Forelimb muscle (tissue), 1 donor: ENCODE data around the gene GPC1. TPM values are rescaled to one million over a fixed set of nuclear protein-coding genes. Genes with fewer than 3 reads are reported as not detected.

ENCODE experiments used
- DNase-seq: peaks from one replicate; pipeline ENCODE4 v3.0.0-alpha.2; 2013; ENCODE audit warnings: low read depth
- polyA plus RNA-seq: library from polyadenylated mRNA; unstranded; fragments of 120-200 nt; gene quantifications from one replicate; pipeline ENCODE4 v1.2.1, GENCODE V29; 2013; ENCODE audit not compliant: insufficient read length

GPC1 gene
- polyA plus RNA-seq, 1 donor = 97.8 TPM

DNA sequence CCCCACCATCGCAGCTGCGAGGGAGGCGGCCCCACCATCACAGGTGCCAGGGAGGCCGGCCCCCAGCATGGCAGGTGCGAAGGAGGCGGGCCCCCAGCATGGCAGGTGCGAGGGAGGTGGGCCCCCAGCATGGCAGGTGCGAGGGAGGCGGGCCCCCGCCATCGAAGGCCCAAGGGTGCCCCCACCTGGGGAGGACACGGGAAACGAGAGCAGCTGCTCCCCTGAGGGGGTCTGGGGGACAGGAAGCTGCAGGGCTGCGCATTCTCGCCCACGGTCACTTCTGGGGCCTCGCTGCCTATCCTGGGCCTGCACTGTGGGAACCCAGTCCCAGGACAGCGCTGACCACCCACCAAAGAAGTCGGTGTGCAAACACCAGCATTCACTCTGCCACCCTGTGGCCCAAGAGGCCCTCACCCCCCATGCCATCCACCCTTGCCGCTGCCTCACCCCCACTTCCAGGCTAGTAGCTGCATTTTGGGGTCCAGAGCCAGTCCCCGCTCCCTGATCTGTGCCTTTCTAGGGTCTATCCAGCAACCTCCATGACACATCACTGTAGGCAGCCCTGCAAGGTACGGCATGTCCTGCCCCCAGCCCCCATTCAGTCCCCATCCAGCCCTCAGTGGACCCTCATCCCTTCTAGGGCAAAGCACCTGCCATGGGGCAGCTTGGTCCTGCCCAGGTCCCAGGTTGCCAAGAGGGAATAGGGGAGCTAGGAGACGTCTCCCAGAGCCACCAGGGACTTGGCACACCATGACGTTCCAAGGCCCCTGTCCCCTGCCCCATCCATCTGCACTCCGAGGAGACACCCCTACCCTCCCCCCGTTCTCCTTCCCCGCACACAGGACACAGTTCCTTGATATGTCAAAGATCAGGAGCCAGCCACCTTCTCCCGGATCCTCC lies 24.0 kb upstream of the GPC1 start:
- DNase-seq = no peak

DNA sequence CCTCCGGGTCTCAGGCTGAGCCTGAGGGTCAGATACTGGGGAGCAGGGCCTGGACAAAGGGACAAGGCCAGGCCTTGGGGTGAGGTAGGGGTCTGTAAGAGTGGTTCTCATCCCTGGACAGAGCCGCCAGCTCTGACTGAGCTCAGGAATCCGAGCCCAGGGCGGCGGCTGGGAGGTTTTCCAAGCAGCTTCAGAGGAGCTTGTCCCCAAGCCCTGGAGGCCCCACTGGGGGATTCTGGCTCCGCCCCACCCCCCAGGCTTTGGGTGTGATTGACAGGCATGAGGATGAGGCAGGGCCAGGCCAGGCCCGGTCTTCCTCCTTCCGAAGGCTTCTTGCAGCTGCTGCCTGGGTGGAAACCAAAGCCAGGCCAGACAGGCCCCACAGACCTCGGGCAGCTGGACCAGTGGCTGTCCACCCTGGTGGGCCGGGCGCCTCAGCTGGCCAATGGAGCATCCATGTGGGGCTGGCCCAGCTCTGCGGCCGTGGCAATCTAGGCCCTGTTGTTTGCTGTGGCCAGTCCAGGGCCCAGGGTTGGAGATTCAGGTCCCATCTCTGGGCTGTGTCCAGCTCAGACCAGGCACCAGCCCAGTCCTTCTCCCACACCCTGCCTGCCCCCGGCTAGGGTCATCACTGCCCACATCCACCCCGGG lies 23.1 kb upstream of the GPC1 start:
- no peak for DNase-seq

DNA sequence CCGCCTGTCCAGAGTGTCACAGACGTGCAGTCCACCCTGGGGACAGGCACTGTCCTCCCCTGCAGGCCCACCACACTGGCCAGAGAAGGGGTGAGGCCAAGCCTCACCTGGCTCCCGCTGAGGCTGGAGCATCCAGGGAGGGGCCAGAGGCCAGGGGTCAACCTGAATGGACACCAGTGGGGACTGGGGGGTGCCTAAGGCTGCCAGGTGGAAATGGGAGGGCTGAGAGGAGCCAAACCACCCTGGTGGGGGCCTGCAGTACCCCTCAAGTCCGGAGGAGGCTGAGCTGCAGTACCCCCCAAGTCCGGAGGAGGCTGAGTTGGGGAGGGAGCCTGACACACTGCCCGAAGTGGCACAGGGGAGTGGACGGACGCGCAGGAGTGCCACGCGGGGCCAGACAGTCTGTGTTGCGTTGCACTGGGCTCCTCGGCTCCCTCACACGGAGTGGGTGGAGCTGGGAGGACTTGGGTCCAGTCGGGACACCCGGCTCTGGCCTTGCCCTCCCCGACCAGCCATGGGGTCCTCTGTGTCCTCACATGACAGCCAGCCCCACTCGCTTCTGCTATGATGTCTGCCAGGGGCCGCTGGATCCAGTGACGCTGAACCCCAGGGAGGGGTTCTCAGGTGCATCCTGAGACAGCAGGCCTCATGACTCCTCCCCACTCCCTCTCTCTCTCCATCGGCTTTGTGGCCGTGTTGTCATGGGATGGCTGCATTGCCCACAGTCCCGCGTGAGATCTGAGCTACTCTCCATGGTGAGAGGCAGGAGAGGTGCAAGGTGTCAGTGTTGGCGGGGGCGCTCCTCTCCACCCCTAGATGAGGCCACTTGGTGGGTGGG lies 22.3 kb upstream of the GPC1 start:
- DNase-seq = no peak

DNA sequence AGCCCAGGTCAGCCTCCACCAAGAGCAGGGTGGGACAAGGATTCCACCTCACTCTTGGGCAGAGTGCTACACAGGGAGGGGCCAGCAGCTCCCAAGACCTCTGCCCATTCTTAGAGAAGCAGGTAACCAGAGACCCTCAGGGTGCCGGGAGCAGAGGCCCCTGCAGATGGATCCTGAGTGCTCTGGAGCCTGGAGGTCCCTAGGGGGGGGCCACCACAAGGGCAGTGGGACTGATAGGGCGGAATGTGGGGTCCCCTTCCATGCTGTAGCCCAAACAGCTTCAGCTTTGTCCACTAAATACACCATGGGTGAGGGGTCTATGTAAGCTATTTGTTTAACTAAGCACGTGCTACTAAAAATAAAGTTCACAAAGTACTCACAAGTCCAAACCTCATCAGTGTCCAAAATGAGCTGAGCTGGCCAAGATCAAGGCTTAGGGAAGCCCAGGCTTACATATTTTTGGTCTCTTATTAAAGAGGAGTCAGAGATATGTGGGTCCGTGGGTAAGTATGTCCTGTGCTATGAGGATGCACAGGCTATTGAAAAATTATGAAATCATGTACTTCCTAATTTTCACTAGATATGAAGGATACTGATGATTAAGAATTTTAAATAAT lies 21.5 kb upstream of the GPC1 start:
- DNase-seq = no peak

DNA sequence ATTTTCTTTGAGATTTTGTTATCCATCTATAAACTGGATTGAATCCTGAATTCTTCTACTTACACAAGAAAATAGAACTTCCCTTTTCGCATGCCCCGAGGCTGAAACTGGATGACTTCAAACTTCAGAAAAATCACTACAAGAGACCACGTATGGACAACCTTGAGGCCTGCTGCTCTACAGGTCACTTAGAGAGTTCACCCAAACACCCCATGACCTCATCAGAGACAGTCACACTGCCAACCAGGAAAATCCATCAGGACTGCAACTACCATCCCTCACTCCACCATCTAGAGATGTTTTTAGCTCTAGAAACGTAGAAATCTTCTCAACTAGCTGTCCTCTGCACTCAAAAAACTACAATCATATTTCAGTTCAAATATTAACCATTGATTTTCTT lies 18.6 kb upstream of the GPC1 start:
- DNase-seq = no peak

DNA sequence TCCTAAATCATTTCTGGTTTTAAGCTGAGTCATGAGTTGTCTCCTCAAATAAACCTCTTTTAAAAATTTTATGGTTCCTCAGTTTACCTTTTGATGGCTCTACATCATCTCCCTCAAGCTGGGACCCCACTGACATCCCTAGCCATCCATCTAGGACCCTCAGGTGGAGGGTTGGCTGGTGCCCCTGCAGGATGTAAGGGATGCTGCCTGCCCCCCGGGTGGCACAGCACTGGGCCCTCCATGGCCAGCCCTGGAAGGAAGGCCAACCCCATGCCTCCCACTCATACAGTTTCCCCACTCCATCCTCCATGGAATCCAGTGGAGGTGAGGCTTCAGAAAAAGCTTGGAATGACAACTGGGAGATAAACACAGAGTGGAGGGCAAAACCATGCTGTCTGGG lies 17.2 kb upstream of the GPC1 start:
- DNase-seq = no peak

DNA sequence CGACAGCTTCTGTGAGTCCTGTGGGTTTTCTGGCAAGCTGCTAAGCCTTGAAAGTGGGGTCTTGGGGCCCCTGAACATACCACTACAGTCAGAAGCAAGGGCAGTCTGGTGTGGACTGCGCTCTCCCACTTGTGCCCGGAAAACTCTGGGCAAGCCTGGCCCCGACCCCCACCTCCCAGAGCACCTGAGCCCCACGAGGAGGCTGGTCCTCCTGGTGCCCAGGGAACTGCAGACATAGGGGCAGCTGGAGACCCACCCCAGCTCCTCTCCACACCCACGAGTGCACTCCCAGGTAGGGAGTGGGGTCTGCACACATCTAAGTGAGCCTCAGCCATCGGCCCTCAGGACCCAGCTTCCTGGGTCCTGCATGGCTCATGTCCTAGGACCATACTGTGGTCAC lies 16.2 kb upstream of the GPC1 start:
- no peak for DNase-seq

DNA sequence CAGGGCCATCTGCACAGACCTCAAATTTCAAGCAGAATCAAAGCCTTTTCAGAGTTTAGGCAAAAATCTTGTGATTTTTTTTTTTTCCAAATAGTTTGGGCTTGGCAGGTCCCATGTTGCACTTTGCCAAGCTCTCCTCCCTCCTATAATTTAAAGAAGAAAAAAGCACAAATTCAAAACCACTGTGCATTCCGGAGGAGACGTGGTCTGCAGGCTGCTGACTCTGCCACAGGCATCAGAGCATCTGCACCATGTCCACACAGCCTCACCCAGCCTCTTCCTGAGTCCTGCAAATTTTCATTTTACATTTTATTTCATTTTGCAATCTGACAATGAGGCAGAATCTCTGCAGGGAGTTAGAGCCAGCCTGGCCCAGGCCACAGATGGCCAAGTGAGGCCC lies 15.7 kb upstream of the GPC1 start:
- no peak for DNase-seq

DNA sequence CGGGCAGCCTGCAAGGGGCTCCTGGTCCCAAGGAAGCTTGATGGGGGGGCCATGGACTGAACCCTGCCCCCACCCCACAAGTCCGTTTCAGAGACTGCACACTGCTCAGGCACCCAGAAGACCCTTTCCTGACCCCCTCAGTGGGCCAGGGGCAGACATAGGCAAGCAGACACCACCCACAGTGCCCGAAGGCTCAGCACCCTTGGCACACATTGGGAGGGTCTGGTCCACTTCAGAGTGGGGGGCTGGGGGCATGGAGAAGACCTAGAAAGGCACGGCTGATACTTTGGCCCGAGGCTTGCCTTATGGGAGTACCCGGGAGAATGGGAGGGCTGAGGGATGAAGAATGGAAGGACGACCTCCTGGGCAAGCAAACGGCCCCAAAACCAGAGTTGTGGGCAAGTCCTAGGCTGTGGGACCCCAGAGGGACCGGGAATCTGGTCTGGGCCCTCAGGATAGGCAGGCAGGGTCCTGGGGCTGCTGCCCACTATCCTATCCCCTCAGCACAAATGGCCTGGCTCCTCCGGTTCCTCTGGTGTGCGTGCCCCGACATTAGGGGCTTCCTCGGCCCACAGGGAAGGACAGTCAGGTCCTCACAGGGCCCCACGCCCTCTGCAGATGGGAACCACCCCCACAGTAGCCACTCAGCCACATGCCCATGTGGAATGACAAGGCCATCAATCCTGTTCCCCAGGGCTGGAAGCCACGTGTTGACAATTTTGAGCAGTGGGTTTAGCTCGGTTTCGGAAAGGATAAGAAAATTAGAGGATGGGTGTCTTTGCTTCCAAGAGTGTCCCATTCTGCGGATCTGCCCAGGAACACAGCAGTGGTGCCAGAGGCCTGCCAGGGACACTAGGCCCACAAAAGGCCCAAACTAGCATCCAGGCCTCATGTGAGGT lies 15.0 kb upstream of the GPC1 start:
- DNase-seq = no peak

DNA sequence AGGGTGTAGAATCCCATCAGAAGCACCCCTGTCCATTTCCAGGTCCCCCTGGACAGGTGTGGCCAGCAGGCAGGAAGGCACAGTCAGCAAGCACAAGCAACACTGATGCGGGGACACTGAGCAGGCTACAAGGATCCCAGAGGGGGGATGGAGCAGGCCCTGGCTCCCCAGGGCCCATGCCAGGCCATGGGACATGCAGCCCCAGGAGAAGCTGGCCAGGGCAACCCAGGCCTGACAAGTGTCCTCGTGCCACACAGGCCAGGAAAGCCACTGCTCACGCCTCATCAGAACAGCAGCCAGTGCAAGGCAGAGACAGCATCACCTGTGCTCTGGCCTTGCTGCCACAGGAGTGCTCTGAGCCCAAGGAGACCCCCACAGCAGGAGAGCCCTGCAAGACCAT lies 14.1 kb upstream of the GPC1 start:
- no peak for DNase-seq

DNA sequence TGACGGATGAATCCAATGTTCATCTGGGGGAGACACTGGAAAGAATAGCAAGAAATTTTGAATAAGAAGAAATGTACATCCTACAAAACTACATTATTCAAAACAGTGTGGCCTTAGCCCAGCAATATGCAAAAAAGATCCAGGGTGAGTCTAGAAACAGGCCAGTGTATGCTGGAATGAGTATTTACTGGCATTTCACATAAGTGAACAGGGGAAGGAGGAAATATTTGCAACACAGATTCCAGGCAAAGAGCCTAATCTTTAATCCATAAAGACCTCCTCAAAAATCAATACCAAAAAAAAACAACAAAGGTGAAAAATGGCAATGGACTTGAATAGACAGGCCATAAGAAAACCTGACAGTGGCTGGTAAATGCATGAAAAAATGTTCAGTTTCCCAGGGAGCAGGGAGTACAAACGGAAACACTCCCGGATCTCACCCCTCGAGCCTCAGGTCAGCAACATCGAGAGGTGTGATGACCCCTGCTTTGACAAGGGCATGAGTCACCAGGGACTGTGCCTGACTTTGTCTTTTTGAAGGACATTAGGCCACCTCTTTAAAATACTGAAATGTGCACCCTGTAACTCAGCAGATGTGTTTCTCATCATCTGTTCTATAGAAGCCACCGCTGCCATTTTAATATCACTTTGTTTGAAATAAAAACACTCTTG lies 12.7 kb upstream of the GPC1 start:
- DNase-seq = no peak

DNA sequence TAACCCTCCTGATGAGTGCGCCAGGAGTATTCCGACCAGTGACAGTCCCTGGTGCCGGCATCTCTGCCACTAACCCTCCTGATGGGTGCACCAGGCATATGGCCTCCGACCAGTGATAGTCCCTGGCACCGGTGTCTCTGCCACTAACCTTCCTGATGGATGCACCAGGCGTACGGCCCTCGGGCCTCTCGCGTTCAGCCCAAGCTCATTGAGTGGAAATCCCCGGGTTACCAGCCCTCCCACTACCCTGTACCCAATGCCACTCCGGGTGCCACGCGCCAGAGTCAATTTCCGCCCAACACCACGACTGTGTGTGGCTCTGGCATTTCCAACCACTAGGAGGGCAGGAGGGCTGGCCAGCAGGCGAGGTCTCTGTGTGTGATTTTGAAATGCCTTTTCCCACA lies 11.7 kb upstream of the GPC1 start:
- no peak for DNase-seq

DNA sequence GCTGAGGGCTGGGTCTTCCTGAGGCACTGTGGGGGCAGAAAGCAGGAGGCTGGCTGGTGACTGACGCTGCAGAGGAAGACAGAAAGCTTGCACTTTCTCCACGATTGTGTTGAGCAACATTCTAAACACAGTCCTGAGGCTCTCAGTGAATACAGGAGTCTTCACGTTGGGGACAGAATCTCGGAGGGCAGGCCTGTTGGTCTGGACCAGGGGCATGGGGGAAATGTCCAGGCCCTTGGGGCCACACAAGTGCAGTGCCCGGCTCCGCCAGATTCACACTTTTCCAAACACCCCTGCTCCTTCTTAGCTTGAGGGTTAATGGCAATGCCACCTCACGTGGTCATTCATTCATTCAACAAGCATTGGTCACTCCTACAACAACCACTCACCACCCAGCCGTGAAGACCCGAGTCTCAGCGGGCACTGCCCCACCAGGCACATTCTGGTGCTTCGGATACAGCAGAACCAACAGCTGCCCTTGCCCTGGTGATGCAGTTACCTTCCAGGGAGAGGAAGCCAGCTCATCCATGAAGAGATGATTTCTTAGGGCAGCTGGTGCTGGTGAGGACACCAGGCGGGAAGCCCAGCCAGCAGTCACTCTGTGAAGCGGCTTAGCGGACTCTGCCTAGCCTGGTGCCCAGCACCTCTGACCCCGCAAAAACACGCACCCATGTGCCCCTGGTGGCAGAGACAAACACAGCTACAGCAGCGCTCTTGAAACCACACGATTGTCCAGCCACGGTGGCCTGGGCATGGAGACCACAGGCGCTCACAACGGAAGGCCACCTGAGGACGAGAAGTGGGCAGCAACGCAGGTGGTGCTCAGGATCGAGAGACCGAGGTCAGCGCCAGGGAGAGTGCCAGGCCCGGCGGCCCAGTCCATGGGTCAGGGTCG lies 10.9 kb upstream of the GPC1 start:
- DNase-seq = no peak

DNA sequence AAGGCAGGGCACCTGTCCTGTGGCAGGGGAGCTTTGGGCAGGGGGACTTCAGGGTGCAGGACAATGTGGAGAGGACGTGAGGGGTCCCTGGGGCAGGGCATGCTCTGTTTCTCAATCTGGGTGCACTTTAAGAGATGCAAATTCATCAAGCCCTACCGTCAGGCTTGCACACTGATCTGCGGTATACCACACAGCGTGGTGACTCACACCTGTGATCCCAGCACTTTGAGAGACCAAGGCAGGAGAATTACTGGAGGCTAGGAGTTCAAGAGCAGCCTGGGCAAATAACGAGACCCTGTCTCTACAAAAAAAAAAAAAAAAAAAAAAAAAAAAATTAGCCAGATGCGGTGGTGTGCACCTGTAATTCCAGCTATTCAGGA lies 10.2 kb upstream of the GPC1 start:
- no peak for DNase-seq

DNA sequence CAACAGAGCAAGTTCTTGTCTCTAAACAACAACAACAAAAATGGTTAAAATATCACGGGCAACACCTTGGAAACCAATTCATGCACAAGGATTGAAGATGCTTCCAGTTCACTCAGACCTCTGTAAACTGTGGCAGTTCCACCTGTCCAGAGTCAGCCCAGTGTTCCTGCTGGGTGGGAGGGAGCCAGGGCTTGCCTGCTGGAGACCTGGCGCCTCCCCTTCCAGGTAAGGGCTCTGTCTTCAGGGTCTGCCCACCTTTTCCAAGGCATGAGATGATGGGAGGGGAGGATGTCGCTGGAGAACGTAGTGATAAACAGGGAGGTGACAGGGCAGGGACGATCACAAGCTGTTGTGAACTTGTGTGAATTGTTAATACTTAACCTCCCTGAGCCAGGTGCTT lies 9.8 kb upstream of the GPC1 start:
- DNase-seq = no peak

DNA sequence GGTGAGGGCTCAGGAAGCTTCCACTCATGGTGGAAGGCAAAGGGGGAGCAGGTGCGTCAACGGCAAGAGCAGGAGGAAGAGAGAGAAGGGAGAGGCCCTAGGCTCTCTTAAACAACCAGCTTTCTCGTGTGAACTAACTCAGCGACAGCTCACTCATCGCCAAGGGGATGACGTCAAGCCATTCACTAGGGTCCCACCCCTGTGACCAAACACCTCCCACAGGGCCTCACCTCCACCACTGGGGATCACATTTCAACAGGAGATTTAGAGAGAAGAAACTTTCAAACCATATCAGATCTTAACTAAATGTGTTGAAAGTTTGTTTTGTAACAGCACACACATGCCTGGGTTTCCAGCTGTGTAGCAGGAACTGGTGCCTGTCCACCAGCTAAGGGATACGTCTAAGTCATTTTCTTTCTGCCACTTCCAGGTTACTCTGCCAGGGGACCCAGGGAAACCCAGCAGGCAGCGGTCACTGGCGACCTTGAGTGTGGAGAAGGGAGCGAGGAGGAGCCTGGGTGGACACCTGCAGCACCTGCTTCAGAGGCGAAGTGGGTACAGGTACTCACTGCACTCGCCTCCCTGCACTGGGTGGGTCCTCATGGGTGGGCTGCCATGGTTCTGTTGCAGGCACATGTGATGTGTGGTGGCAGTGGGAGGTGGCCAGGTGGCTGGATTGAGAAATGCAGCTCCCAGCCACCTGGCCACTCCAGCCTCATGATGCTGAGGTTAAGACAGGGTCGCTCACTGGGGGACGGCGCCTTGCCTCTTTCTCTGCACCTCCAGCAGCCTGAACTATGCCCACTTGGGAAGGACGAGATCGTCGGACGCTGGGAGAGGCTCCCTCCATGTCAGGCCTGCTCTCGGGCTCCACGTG lies 8.4 kb upstream of the GPC1 start:
- no peak for DNase-seq

DNA sequence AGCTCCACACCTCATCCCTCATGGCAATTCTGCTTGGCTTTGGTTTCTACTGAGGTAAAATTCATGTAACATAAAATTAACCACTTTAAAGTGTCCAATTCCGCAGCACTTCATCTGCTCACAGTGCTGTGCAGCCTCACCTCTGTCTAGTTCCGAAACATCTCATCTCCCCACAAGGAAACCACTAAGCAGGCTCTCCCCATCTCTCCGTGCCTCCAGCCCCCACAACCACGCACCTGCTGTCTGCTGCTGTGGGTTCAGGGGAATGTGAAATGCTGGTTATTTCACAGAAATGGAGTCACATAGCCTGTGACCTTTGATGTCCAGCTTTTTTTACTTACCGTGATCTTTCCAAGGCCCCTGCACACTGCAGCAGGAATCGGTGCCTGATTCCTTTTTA lies 7.7 kb upstream of the GPC1 start:
- no peak for DNase-seq

DNA sequence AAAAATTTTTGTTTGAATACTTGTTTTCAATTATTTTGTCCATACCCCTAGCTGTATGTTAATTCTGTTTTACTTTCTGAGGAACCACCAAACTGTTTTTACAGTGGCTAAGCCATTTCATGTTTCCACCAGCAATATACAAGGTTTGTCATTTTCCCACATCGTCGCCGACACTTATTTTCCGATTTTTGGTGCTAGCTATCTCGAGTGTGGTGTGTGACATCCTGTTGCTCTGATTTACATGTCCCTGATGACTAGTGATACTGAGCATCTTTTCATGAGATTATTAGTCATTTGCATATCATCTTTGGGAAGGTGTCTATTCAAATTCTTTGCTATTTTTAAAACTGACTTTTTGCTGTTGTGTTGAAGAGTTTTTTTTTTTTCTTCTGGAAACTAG lies 7.2 kb upstream of the GPC1 start:
- no peak for DNase-seq
